Measurements from ENCODE around the gene LENEP. TPM values are rescaled to one million over a fixed set of nuclear protein-coding genes. Genes with fewer than 3 reads are reported as not detected.

The LENEP gene
- polyA plus RNA-seq, 1 experiment: not detected

- ChIA-PET CTCF (interaction anchor here (0.7 to 9.0 kb wide), 14 partner anchors 15 to 441 kb away, joined by 4 to 95 read pairs (median 12); partner anchors contain the start of genes ADAM15, CKS1B, FLAD1 and PBXIP1), POLR2A (no interaction called here)
- DNase-seq (ENCODE audit: low read depth): no peak
- Histone ChIP-seq H3K4me3 (ENCODE audit: low read depth, low read length) (peak overlapping the region; percentile 64), H3K27me3 (ENCODE audit: control insufficient read depth, insufficient read depth, low read length) (no peaks in the 10 kb centered on the region), H3K36me3 (ENCODE audit: control insufficient read depth, insufficient read depth, low read length) (no peaks in the 10 kb centered on the region)
- TF ChIP-seq CTCF (IDR thresholded peaks at IDR 0.05; ENCODE audit: insufficient read depth, low read depth, low read length): no peak
These were observed 7.0 kb downstream of the LENEP start for GRCh38 chr1:155000411-155000725.

- POLR2A ChIA-PET: no interaction called here
- no peak for DNase-seq (ENCODE audit: low read depth)
- no peaks in the 10 kb centered on the region for H3K27me3 ChIP-seq (ENCODE audit: control insufficient read depth, insufficient read depth, low read length)
- peak overlapping the region; percentile 64 for H3K4me3 ChIP-seq (ENCODE audit: low read depth, low read length)
- TF ChIP-seq CTCF (IDR thresholded peaks at IDR 0.05; ENCODE audit: insufficient read depth, low read depth, low read length): no peak
- CTCF ChIA-PET: interaction anchor here (0.5 to 9.0 kb wide), 12 partner anchors 13 to 967 kb away, joined by 3 to 95 read pairs (median 6); partner anchors contain the start of genes CKS1B and PBXIP1
- H3K36me3 ChIP-seq (ENCODE audit: control insufficient read depth, insufficient read depth, low read length): no peaks in the 10 kb centered on the region
These were observed 7.5 kb downstream of the LENEP start for GRCh38 chr1:155000726-155001424.

GRCh38 chr1:155001425-155001674 is 8.0 kb downstream of the LENEP start:
- Histone ChIP-seq H3K36me3 (ENCODE audit: control insufficient read depth, insufficient read depth, low read length) (no peaks in the 10 kb centered on the region; the same call in 1 of the 2 replicates), H3K4me3 (ENCODE audit: low read depth, low read length) (peak overlapping the region; percentile 64), H3K27me3 (ENCODE audit: control insufficient read depth, insufficient read depth, low read length) (no peaks in the 10 kb centered on the region)
- CTCF ChIA-PET: interaction anchor here (0.5 to 8.3 kb wide), 6 partner anchors 14 to 967 kb away, joined by 3 to 74 read pairs (median 4); partner anchors contain the start of gene PBXIP1
- POLR2A ChIA-PET: no interaction called here
- DNase-seq (ENCODE audit: low read depth): no peak
- TF ChIP-seq CTCF (IDR thresholded peaks at IDR 0.05; ENCODE audit: insufficient read depth, low read depth, low read length): no peak

GRCh38 chr1:155001675-155002463 is 8.5 kb downstream of the LENEP start:
- no peaks in the 10 kb centered on the region; the same call in 1 of the 2 replicates for H3K36me3 ChIP-seq (ENCODE audit: control insufficient read depth, insufficient read depth, low read length)
- peak overlapping the region; percentile 64 for H3K4me3 ChIP-seq (ENCODE audit: low read depth, low read length)
- DNase-seq (ENCODE audit: low read depth): peak; percentile 91
- CTCF ChIA-PET: interaction anchor here (0.5 to 8.3 kb wide), 6 partner anchors 14 to 966 kb away, joined by 3 to 74 read pairs (median 4); partner anchors contain the start of gene PBXIP1
- no peaks in the 10 kb centered on the region for H3K27me3 ChIP-seq (ENCODE audit: control insufficient read depth, insufficient read depth, low read length)
- POLR2A ChIA-PET: no interaction called here
- TF ChIP-seq CTCF (IDR thresholded peaks at IDR 0.05; ENCODE audit: insufficient read depth, low read depth, low read length): peak; percentile 80

GRCh38 chr1:155002464-155003226 is 9.3 kb downstream of the LENEP start, which contains the start of gene ZBTB7B:
ZBTB7B (plus strand) TSS chr1:155002802; CDS start chr1:155014661, 11,859 bp downstream.
- DNase-seq (ENCODE audit: low read depth): no peak
- no peaks in the 10 kb centered on the region for H3K27me3 ChIP-seq (ENCODE audit: control insufficient read depth, insufficient read depth, low read length)
- ChIA-PET CTCF (interaction anchor here (1.2 to 8.3 kb wide), 2 partner anchors 15 to 30 kb away, joined by 3 to 74 read pairs; no protein-coding TSS in a partner anchor), POLR2A (no interaction called here)
- peaks cover 2% of the 10 kb centered on the region; the same call in 1 of the 2 replicates for H3K36me3 ChIP-seq (ENCODE audit: control insufficient read depth, insufficient read depth, low read length)
- peak within 1 kb of the TSS; percentile 94 for H3K4me3 ChIP-seq (ENCODE audit: low read depth, low read length)
- TF ChIP-seq CTCF (IDR thresholded peaks at IDR 0.05; ENCODE audit: insufficient read depth, low read depth, low read length): no peak
